ENCODE data around the gene NAGA. TPM values are rescaled to one million over a fixed set of nuclear protein-coding genes. Genes with fewer than 3 reads are reported as not detected.

Gene NAGA
- total and polyA plus RNA-seq, 9 donors: 15.1 to 28.7 (median 22.0) TPM

GRCh38 chr22:42013385-42013784 lies 57.2 kb downstream of the NAGA start:
- DNase-seq: no peak
- peaks cover 11% of the 10 kb centered on the region for H3K9me3 ChIP-seq (replicated peaks; ENCODE audit: control insufficient read depth, low read depth, low read length)
- WGBS (ENCODE audit: insufficient coverage): 78% methylated on average over 3 of the region's 4 CpGs
- H3K36me3 ChIP-seq (ENCODE audit: control insufficient read depth, insufficient read depth, low read length): no peaks in the 10 kb centered on the region
- H3K4me3 ChIP-seq (ENCODE audit: low read length): no peak overlapping the region
- no peaks in the 10 kb centered on the region for H3K27me3 ChIP-seq (ENCODE audit: control insufficient read depth, insufficient read depth, low read length)
- H3K27ac ChIP-seq (ENCODE audit: low read length): no peak overlapping the region
- H3K4me1 ChIP-seq (ENCODE audit: control insufficient read depth, insufficient read depth, low read length): no peaks in the 10 kb centered on the region

- no peaks in the 10 kb centered on the region for H3K4me1 ChIP-seq (ENCODE audit: control insufficient read depth, insufficient read depth, low read length)
- no peaks in the 10 kb centered on the region for H3K36me3 ChIP-seq (ENCODE audit: control insufficient read depth, insufficient read depth, low read length)
- no peak overlapping the region for H3K4me3 ChIP-seq (ENCODE audit: low read length)
- no peak for DNase-seq
- H3K9me3 ChIP-seq (replicated peaks; ENCODE audit: control insufficient read depth, low read depth, low read length): peaks cover 13% of the 10 kb centered on the region
- H3K27ac ChIP-seq (ENCODE audit: low read length): no peak overlapping the region
- WGBS (ENCODE audit: insufficient coverage): 100% methylated on average over 2 of the region's 7 CpGs
- no peaks in the 10 kb centered on the region for H3K27me3 ChIP-seq (ENCODE audit: control insufficient read depth, insufficient read depth, low read length)
Measured at GRCh38 chr22:42010778-42011177, 59.8 kb downstream of the NAGA start.

Other genes with a start within 250 kb of the NAGA start
- gene SREBF2, start 237.7 kb downstream of the NAGA start, total RNA-seq: 30.9 TPM
- gene SREBF2, start 237.7 kb downstream of the NAGA start, polyA plus RNA-seq (ENCODE audit: insufficient read depth in 1 of 8, insufficient read length in 8 of 8, low replicate concordance in 1 of 8): 100 to 1,000 TPM in 1 of 8 donors, 10 to 100 TPM in 7; 61.7 to 106 (median 82.4) TPM
- 0.09 TPM for gene SHISA8, start 155.7 kb downstream of the NAGA start, total RNA-seq
- under 1 TPM in 7 of 8 donors, not detected in 1; 0.11 to 0.39 (median 0.22) TPM for gene SHISA8, start 155.7 kb downstream of the NAGA start, polyA plus RNA-seq (ENCODE audit: insufficient read depth in 1 of 8, insufficient read length in 8 of 8, low replicate concordance in 1 of 8)
- gene TNFRSF13C, start 144.0 kb downstream of the NAGA start, total RNA-seq: 0.75 TPM
- gene TNFRSF13C, start 144.0 kb downstream of the NAGA start, polyA plus RNA-seq (ENCODE audit: insufficient read depth in 1 of 8, insufficient read length in 8 of 8, low replicate concordance in 1 of 8): 1 to 10 TPM in 7 of 8 donors, under 1 TPM in 1; 0.91 to 2.3 (median 1.2) TPM
- 6.7 TPM for gene CENPM, start 123.7 kb downstream of the NAGA start, total RNA-seq
- gene CENPM, start 123.7 kb downstream of the NAGA start, polyA plus RNA-seq (ENCODE audit: insufficient read depth in 1 of 8, insufficient read length in 8 of 8, low replicate concordance in 1 of 8): 10 to 100 TPM in 3 of 8 donors, 1 to 10 TPM in 5; 7.5 to 11.6 (median 9.1) TPM
- 0.89 TPM for gene SEPTIN3, start 101.4 kb downstream of the NAGA start, total RNA-seq
- gene SEPTIN3, start 101.4 kb downstream of the NAGA start, polyA plus RNA-seq (ENCODE audit: insufficient read depth in 1 of 8, insufficient read length in 8 of 8, low replicate concordance in 1 of 8): 1 to 10 TPM in 4 of 8 donors, under 1 TPM in 4; 0.67 to 2.0 (median 0.90) TPM
- gene WBP2NL, start 72.0 kb downstream of the NAGA start, total RNA-seq: 1.0 TPM
- 1 to 10 TPM in 5 of 8 donors, under 1 TPM in 3; 0.38 to 2.3 (median 1.2) TPM for gene WBP2NL, start 72.0 kb downstream of the NAGA start, polyA plus RNA-seq (ENCODE audit: insufficient read depth in 1 of 8, insufficient read length in 8 of 8, low replicate concordance in 1 of 8)
- gene PHETA2, start 3.4 kb upstream of the NAGA start, total RNA-seq: 25.4 TPM
- 10 to 100 TPM; 18.0 to 32.1 (median 23.8) TPM for gene PHETA2, start 3.4 kb upstream of the NAGA start, polyA plus RNA-seq (ENCODE audit: insufficient read depth in 1 of 8, insufficient read length in 8 of 8, low replicate concordance in 1 of 8)
- gene SMDT1, start 8.9 kb upstream of the NAGA start, total RNA-seq: 19.6 TPM
- gene SMDT1, start 8.9 kb upstream of the NAGA start, polyA plus RNA-seq (ENCODE audit: insufficient read depth in 1 of 8, insufficient read length in 8 of 8, low replicate concordance in 1 of 8): 100 to 1,000 TPM in 5 of 8 donors, 10 to 100 TPM in 3; 57.4 to 171 (median 114) TPM
- gene NDUFA6, start 20.0 kb upstream of the NAGA start, total RNA-seq: 114 TPM
- gene NDUFA6, start 20.0 kb upstream of the NAGA start, polyA plus RNA-seq (ENCODE audit: insufficient read depth in 1 of 8, insufficient read length in 8 of 8, low replicate concordance in 1 of 8): 100 to 1,000 TPM in 2 of 8 donors, 10 to 100 TPM in 6; 78.1 to 143 (median 90.1) TPM
- gene CYP2D6, start 60.0 kb upstream of the NAGA start, total RNA-seq: 0.31 TPM
- 1 to 10 TPM in 6 of 8 donors, under 1 TPM in 2; 0.64 to 3.4 (median 1.6) TPM for gene CYP2D6, start 60.0 kb upstream of the NAGA start, polyA plus RNA-seq (ENCODE audit: insufficient read depth in 1 of 8, insufficient read length in 8 of 8, low replicate concordance in 1 of 8)
- gene TCF20, start 199.8 kb upstream of the NAGA start, total RNA-seq: 13.7 TPM
- 10 to 100 TPM in 4 of 8 donors, 1 to 10 TPM in 4; 6.7 to 15.6 (median 10.0) TPM for gene TCF20, start 199.8 kb upstream of the NAGA start, polyA plus RNA-seq (ENCODE audit: insufficient read depth in 1 of 8, insufficient read length in 8 of 8, low replicate concordance in 1 of 8)